HepG2 (cell line): ENCODE results near the gene MICALL2. TPM values are rescaled to one million over a fixed set of nuclear protein-coding genes. Genes with fewer than 3 reads are reported as not detected.

Experiments
- ARNT2 ChIP-seq: sonication (generic); formaldehyde crosslinking; IDR thresholded peaks from 2 replicates; pipeline ENCODE4 v1.8.0; 2022; ENCODE audit warnings: mild to moderate bottlenecking, low read depth, missing genetic modification reagents, moderate library complexity
- ATF1 ChIP-seq: IDR thresholded peaks from 2 replicates; pipeline ENCODE4 v1.6.1; 2016; ENCODE audit warnings: mild to moderate bottlenecking, control low read depth
- ELF4 ChIP-seq: sonication (generic); formaldehyde crosslinking; IDR thresholded peaks from 2 replicates; pipeline ENCODE4 v1.5.0; 2020; ENCODE audit warnings: missing genetic modification reagents, mild to moderate bottlenecking, moderate library complexity, borderline replicate concordance
- HOXD1 ChIP-seq: sonication (generic); formaldehyde crosslinking; IDR thresholded peaks from 2 replicates; pipeline ENCODE4 v1.5.0; 2020; ENCODE audit warnings: missing genetic modification reagents
- IRF2 ChIP-seq: IDR thresholded peaks from 2 replicates; pipeline ENCODE4 v1.6.1; 2018; ENCODE audit warnings: missing genetic modification reagents, missing compliant biosample characterization
- XBP1 ChIP-seq: sonication (generic); formaldehyde crosslinking; IDR thresholded peaks from 2 replicates; pipeline ENCODE4 v1.5.0; 2020; ENCODE audit warnings: missing genetic modification reagents
- ZNF382 ChIP-seq: sonication (generic); formaldehyde crosslinking; IDR thresholded peaks from 2 replicates; pipeline ENCODE4 v1.5.0; 2020; ENCODE audit warnings: missing genetic modification reagents, mild to moderate bottlenecking, borderline replicate concordance
- ZSCAN9 ChIP-seq: IDR thresholded peaks from 2 replicates; pipeline ENCODE4 v1.6.1; 2016; ENCODE audit warnings: borderline replicate concordance
- polyA plus RNA-seq, 8 experiments: library from polyadenylated mRNA; depleted of rRNA in 3 of 8; stranded (reverse) in 7 of 8; unstranded in 1 of 8; fragments of >200 nt; fragmentation: Illumina TruSeq in 4 of 8; extraction: Trizol in 4 of 8; gene quantifications; 2 replicates each; pipeline versions ENCODE4 v1.2.1 to v1.2.3, GENCODE V29; 2011 to 2016; ENCODE audit warnings: low read depth in 4 of 8, missing spikeins in 1 of 8, mixed read lengths in 1 of 8; ENCODE audit not compliant: insufficient read depth in 1 of 8
- total RNA-seq, 5 experiments: library from RNA; depleted of rRNA; stranded (reverse); fragments of >200 nt; fragmentation: Illumina TruSeq; extraction: Trizol; gene quantifications; 2 replicates each; pipeline ENCODE4 v1.2.3, GENCODE V29; 2016; ENCODE audit warnings: low read depth in 1 of 5
- TF ChIP-seq, protein P1 (sequence below): sonication (generic); formaldehyde crosslinking; IDR thresholded peaks from 2 replicates; pipeline ENCODE4 v1.4.0; 2020; ENCODE audit warnings: missing genetic modification reagents
- TF ChIP-seq, protein P2 (sequence below): sonication (generic); formaldehyde crosslinking; IDR thresholded peaks from 2 replicates; pipeline ENCODE4 v1.5.0; 2020; ENCODE audit warnings: missing genetic modification reagents
- TF ChIP-seq, protein P3 (sequence below): sonication (generic); formaldehyde crosslinking; IDR thresholded peaks from 2 replicates; pipeline ENCODE4 v1.9.0; 2021; ENCODE audit warnings: missing genetic modification reagents, mild to moderate bottlenecking, borderline replicate concordance
- TF ChIP-seq, protein P4 (sequence below): sonication (generic); formaldehyde crosslinking; IDR thresholded peaks from 2 replicates; pipeline ENCODE4 v1.8.1; 2022; ENCODE audit warnings: mild to moderate bottlenecking, missing genetic modification reagents
- TF ChIP-seq, protein P5 (sequence below): sonication (generic); formaldehyde crosslinking; IDR thresholded peaks from 2 replicates; pipeline ENCODE4 v1.5.1; 2020; ENCODE audit warnings: mild to moderate bottlenecking, missing genetic modification reagents, borderline replicate concordance
- TF ChIP-seq, protein P6 (sequence below): sonication (generic); formaldehyde crosslinking; IDR thresholded peaks from 2 replicates; pipeline ENCODE4 v1.5.0; 2020; ENCODE audit warnings: missing genetic modification reagents, mild to moderate bottlenecking, borderline replicate concordance
- TF ChIP-seq, protein P7 (sequence below): sonication (generic); formaldehyde crosslinking; IDR thresholded peaks from 2 replicates; pipeline ENCODE4 v1.4.0; 2020; ENCODE audit warnings: mild to moderate bottlenecking, missing genetic modification reagents
- TF ChIP-seq, protein P8 (sequence below): fragments of 450-650 bp; IDR thresholded peaks from 2 replicates; pipeline ENCODE4 v1.6.1; 2017; ENCODE audit warnings: mild to moderate bottlenecking

Gene MICALL2
- total and polyA plus RNA-seq, 2 of the 13 experiments (the other 11 are each of a cell fraction or from before 2014, with no cell fraction given), result 5.8 to 12.4 TPM

DNA sequence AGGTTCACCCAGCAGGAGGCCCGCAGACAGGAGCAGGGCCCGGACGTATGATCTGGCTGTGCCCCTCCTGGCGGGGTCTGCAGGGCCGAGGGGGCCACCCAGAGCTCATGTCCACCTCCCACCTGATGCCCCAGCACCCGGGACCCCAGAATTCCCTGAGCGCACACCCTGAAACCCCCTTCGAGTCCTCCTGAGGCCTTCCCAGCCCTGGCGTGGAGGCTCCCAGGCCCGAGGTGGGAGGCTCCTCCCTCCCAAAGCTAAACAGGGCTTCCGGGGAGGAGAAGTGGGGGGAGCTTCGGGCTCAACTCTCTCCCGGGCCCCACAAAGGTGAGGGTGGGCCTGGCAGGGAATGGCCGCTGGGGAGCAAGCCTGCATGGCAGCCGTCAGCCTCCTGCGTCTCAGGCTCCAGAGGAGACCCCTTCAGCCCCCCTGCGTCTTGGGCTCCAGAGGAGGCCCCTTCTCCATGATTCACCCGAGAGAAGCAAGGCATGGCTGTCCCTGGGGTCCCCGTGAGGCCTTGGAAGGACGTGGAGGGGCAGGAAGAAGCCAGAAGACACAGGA, 30.2 kb downstream of the MICALL2 start (continued):
- TF ChIP-seq, protein P1, sequence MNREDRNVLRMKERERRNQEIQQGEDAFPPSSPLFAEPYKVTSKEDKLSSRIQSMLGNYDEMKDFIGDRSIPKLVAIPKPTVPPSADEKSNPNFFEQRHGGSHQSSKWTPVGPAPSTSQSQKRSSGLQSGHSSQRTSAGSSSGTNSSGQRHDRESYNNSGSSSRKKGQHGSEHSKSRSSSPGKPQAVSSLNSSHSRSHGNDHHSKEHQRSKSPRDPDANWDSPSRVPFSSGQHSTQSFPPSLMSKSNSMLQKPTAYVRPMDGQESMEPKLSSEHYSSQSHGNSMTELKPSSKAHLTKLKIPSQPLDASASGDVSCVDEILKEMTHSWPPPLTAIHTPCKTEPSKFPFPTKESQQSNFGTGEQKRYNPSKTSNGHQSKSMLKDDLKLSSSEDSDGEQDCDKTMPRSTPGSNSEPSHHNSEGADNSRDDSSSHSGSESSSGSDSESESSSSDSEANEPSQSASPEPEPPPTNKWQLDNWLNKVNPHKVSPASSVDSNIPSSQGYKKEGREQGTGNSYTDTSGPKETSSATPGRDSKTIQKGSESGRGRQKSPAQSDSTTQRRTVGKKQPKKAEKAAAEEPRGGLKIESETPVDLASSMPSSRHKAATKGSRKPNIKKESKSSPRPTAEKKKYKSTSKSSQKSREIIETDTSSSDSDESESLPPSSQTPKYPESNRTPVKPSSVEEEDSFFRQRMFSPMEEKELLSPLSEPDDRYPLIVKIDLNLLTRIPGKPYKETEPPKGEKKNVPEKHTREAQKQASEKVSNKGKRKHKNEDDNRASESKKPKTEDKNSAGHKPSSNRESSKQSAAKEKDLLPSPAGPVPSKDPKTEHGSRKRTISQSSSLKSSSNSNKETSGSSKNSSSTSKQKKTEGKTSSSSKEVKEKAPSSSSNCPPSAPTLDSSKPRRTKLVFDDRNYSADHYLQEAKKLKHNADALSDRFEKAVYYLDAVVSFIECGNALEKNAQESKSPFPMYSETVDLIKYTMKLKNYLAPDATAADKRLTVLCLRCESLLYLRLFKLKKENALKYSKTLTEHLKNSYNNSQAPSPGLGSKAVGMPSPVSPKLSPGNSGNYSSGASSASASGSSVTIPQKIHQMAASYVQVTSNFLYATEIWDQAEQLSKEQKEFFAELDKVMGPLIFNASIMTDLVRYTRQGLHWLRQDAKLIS (CRISPR knock-in tag), result no peak
- TF ChIP-seq XBP1 (CRISPR knock-in tag), result no peak
- TF ChIP-seq, protein P2, sequence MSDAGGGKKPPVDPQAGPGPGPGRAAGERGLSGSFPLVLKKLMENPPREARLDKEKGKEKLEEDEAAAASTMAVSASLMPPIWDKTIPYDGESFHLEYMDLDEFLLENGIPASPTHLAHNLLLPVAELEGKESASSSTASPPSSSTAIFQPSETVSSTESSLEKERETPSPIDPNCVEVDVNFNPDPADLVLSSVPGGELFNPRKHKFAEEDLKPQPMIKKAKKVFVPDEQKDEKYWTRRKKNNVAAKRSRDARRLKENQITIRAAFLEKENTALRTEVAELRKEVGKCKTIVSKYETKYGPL (CRISPR knock-in tag), result no peak
- no peak for TF ChIP-seq ZNF382 (CRISPR knock-in tag)
- 0 out of 2 replicates have a peak, but pooled peaks have one; percentile 34 for TF ChIP-seq IRF2
- no peak for TF ChIP-seq ATF1
- TF ChIP-seq, protein P3, sequence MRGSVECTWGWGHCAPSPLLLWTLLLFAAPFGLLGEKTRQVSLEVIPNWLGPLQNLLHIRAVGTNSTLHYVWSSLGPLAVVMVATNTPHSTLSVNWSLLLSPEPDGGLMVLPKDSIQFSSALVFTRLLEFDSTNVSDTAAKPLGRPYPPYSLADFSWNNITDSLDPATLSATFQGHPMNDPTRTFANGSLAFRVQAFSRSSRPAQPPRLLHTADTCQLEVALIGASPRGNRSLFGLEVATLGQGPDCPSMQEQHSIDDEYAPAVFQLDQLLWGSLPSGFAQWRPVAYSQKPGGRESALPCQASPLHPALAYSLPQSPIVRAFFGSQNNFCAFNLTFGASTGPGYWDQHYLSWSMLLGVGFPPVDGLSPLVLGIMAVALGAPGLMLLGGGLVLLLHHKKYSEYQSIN, result no peak
- TF ChIP-seq, protein P4, sequence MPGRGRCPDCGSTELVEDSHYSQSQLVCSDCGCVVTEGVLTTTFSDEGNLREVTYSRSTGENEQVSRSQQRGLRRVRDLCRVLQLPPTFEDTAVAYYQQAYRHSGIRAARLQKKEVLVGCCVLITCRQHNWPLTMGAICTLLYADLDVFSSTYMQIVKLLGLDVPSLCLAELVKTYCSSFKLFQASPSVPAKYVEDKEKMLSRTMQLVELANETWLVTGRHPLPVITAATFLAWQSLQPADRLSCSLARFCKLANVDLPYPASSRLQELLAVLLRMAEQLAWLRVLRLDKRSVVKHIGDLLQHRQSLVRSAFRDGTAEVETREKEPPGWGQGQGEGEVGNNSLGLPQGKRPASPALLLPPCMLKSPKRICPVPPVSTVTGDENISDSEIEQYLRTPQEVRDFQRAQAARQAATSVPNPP (CRISPR knock-in tag), result no peak
- no peak for TF ChIP-seq ARNT2 (CRISPR knock-in tag)
- TF ChIP-seq, protein P5, sequence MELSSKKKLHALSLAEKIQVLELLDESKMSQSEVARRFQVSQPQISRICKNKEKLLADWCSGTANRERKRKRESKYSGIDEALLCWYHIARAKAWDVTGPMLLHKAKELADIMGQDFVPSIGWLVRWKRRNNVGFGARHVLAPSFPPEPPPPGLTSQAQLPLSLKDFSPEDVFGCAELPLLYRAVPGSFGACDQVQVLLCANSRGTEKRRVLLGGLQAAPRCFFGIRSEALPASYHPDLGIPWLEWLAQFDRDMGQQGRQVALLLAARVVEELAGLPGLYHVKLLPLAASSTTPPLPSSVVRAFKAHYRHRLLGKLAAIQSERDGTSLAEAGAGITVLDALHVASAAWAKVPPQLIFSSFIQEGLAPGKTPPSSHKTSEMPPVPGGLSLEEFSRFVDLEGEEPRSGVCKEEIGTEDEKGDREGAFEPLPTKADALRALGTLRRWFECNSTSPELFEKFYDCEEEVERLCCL, result no peak
- TF ChIP-seq, protein P6, sequence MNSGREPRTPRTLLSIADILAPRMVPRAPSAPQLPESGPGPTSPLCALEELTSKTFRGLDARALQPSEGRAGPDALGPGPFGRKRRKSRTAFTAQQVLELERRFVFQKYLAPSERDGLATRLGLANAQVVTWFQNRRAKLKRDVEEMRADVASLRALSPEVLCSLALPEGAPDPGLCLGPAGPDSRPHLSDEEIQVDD (CRISPR knock-in tag), result no peak
- TF ChIP-seq, protein P7, sequence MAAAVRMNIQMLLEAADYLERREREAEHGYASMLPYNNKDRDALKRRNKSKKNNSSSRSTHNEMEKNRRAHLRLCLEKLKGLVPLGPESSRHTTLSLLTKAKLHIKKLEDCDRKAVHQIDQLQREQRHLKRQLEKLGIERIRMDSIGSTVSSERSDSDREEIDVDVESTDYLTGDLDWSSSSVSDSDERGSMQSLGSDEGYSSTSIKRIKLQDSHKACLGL (CRISPR knock-in tag), result no peak
- TF ChIP-seq ZSCAN9, result no peak
- TF ChIP-seq, protein P8, sequence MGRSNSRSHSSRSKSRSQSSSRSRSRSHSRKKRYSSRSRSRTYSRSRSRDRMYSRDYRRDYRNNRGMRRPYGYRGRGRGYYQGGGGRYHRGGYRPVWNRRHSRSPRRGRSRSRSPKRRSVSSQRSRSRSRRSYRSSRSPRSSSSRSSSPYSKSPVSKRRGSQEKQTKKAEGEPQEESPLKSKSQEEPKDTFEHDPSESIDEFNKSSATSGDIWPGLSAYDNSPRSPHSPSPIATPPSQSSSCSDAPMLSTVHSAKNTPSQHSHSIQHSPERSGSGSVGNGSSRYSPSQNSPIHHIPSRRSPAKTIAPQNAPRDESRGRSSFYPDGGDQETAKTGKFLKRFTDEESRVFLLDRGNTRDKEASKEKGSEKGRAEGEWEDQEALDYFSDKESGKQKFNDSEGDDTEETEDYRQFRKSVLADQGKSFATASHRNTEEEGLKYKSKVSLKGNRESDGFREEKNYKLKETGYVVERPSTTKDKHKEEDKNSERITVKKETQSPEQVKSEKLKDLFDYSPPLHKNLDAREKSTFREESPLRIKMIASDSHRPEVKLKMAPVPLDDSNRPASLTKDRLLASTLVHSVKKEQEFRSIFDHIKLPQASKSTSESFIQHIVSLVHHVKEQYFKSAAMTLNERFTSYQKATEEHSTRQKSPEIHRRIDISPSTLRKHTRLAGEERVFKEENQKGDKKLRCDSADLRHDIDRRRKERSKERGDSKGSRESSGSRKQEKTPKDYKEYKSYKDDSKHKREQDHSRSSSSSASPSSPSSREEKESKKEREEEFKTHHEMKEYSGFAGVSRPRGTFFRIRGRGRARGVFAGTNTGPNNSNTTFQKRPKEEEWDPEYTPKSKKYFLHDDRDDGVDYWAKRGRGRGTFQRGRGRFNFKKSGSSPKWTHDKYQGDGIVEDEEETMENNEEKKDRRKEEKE, result no peak
- TF ChIP-seq HOXD1 (CRISPR knock-in tag), result no peak
- no peak for TF ChIP-seq ELF4 (CRISPR knock-in tag)
